Upper lobe of left lung (tissue), 6 donors: ENCODE measurements around the gene ABHD4. TPM values are rescaled to one million over a fixed set of nuclear protein-coding genes. Genes with fewer than 3 reads are reported as not detected.

ENCODE experiments used
- ATAC-seq, 2 donors: fragments of 200-7000 bp; cut with Tn5 transposase; one replicate each; pipeline ENCODE4 v1.9.1; 2022; ENCODE audit warnings: mild to moderate bottlenecking in 2 of 2, moderate library complexity in 2 of 2; ENCODE audit not compliant: low FRiP score in 2 of 2
- DNase-seq, 2 donors: peaks; one replicate each; pipeline ENCODE4 v3.0.0-alpha.2; 2019 to 2020
- H3K27ac ChIP-seq, 4 donors: fragments of 200-600 bp; sonication (generic); one replicate each; pipeline ENCODE4 v1.5.1; 2016 to 2019
- H3K27me3 ChIP-seq, 4 donors: fragments of 200-600 bp; sonication (generic); one replicate each; pipeline ENCODE4 v1.5.1; 2017 to 2019
- H3K36me3 ChIP-seq, 4 donors: fragments of 200-600 bp; sonication (generic); one replicate each; pipeline ENCODE4 v1.5.1; 2016 to 2019
- H3K4me1 ChIP-seq, 4 donors: fragments of 200-600 bp; sonication (generic); one replicate each; pipeline ENCODE4 v1.5.1; 2018 to 2019
- H3K4me3 ChIP-seq, 4 donors: fragments of 200-600 bp; sonication (generic); one replicate each; pipeline ENCODE4 v1.5.1; 2017 to 2019; ENCODE audit warnings: mild to moderate bottlenecking in 2 of 4, moderate library complexity in 1 of 4
- H3K9me3 ChIP-seq, 4 donors: fragments of 200-600 bp; sonication (generic); one replicate each; pipeline ENCODE4 v1.5.1; 2018 to 2019
- EP300 ChIP-seq, 4 donors: sonication (generic); formaldehyde crosslinking; IDR thresholded peaks; one replicate each; pipeline ENCODE4 v1.5.1; 2017; ENCODE audit warnings: antibody characterized with exemption in 4 of 4, control low read depth in 2 of 4
- POLR2A ChIP-seq, 4 donors: fragments of 450-650 bp; IDR thresholded peaks; one replicate each; pipeline ENCODE4 v1.5.1; 2016 to 2017; ENCODE audit warnings: antibody characterized with exemption in 4 of 4, mild to moderate bottlenecking in 2 of 4
- POLR2AphosphoS5 ChIP-seq, 2 donors: sonication (generic); formaldehyde crosslinking; IDR thresholded peaks; one replicate each; pipeline ENCODE4 v1.5.1; 2017; ENCODE audit warnings: antibody characterized with exemption in 2 of 2
- WGBS, 2 donors: methylation state at CpG; one replicate each; pipeline ENCODE4 v1.1.5; 2017 to 2018; 5-methylcytosine and 5-hydroxymethylcytosine counted together
- total RNA-seq, 6 donors: library from RNA; depleted of rRNA in 4 of 6; stranded (reverse); fragments of >200 nt in 4 of 6; gene quantifications; one replicate each; pipeline versions ENCODE4 v1.1.0 to v1.2.1, GENCODE V29; 2016 to 2021
- TF ChIP-seq, protein P1 (sequence below), 6 experiments: fragments of 450-650 bp in 4 of 6; fragments of 200-600 bp in 2 of 6; sonication (generic) in 2 of 6; IDR thresholded peaks; one replicate each; pipeline ENCODE4 v1.5.1; 2016 to 2019; ENCODE audit warnings: antibody characterized with exemption in 6 of 6
- donor health status: DM: no; HTN: no; CAD: no; lungs with moderate emphysema.
- donor health status: DM: no; HTN: yes; CAD: no; lungs with severe emphysema.

The ABHD4 gene
- total RNA-seq, 6 donors from 2014 or later, result 20.1 to 31.3 (median 26.1) TPM

DNA sequence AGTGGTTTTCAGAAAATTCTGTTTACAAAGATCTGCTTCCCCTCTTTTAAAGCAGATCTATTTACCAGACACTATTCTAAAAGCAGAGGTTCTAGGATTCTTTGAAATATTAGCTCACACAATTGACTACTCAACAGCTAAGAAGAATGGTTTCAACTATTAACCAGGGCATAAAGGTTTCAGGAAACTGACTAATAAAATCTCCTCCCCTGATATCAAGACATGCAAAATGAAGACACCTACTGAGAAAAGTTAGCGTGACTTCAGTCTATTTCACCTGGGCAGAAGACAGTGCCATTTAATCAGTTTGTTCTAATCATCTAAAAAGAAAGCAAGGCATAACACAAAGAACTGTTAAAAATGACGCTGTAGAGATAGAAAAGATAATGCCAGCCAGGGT is 31.3 kb upstream of the ABHD4 start:
- ATAC-seq (no peak), DNase-seq (no peak)
- WGBS, 2 donors, result 85 to 97% methylated on average over 2 of the region's 2 CpGs
- Histone ChIP-seq H3K4me1 (peaks cover 9 to 30% (median 20%) of the 10 kb centered on the region in 4 donors), H3K9me3 (no peaks in the 10 kb centered on the region), H3K36me3 (peaks cover 8 to 60% (median 15%) of the 10 kb centered on the region in 4 donors), H3K27ac (peak overlapping the region in 2 of 4 donors; percentile 33 to 46), H3K27me3 (no peaks in the 10 kb centered on the region), H3K4me3 (no peak overlapping the region)
- TF ChIP-seq EP300 (IDR thresholded peaks at IDR 0.05), result no peak
- TF ChIP-seq POLR2A (IDR thresholded peaks at IDR 0.05), result no peak
- no peak for TF ChIP-seq POLR2AphosphoS5 (IDR thresholded peaks at IDR 0.05)

DNA sequence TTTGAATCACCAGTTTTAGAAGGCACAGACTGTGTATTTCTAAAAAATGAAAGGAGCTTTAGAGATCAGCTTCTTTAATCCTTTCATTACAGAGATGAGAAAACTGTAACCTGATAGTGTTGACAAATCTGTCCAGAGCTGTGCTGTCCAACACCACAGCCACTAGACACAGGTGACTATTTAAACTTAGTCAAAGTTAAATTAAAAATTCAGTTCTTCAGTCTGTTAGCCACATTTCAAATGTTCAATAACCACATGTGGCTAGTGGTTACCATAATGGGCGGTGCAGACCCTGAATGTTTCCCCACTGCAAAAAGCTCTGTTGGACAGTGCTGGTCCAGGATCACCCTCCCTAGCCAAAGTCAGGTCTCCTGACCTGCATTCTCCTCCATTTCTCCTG is 30.7 kb upstream of the ABHD4 start:
- H3K27me3 ChIP-seq, result no peaks in the 10 kb centered on the region
- peak overlapping the region in 1 of 4 donors; percentile 46 for H3K27ac ChIP-seq
- 82 to 87% methylated on average over 1 of the region's 1 CpG for WGBS, 2 donors
- TF ChIP-seq, protein P1, sequence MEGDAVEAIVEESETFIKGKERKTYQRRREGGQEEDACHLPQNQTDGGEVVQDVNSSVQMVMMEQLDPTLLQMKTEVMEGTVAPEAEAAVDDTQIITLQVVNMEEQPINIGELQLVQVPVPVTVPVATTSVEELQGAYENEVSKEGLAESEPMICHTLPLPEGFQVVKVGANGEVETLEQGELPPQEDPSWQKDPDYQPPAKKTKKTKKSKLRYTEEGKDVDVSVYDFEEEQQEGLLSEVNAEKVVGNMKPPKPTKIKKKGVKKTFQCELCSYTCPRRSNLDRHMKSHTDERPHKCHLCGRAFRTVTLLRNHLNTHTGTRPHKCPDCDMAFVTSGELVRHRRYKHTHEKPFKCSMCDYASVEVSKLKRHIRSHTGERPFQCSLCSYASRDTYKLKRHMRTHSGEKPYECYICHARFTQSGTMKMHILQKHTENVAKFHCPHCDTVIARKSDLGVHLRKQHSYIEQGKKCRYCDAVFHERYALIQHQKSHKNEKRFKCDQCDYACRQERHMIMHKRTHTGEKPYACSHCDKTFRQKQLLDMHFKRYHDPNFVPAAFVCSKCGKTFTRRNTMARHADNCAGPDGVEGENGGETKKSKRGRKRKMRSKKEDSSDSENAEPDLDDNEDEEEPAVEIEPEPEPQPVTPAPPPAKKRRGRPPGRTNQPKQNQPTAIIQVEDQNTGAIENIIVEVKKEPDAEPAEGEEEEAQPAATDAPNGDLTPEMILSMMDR (IDR thresholded peaks at IDR 0.05), result no peak
- TF ChIP-seq POLR2A (IDR thresholded peaks at IDR 0.05) (no peak), EP300 (IDR thresholded peaks at IDR 0.05) (no peak), POLR2AphosphoS5 (IDR thresholded peaks at IDR 0.05) (no peak)
- peaks cover 9 to 66% (median 16%) of the 10 kb centered on the region in 4 donors for H3K36me3 ChIP-seq
- peaks cover 7 to 26% (median 14%) of the 10 kb centered on the region in 4 donors for H3K4me1 ChIP-seq
- H3K4me3 ChIP-seq, result no peak overlapping the region
- DNase-seq, result no peak
- H3K9me3 ChIP-seq, result no peaks in the 10 kb centered on the region
- ATAC-seq, result no peak

DNA sequence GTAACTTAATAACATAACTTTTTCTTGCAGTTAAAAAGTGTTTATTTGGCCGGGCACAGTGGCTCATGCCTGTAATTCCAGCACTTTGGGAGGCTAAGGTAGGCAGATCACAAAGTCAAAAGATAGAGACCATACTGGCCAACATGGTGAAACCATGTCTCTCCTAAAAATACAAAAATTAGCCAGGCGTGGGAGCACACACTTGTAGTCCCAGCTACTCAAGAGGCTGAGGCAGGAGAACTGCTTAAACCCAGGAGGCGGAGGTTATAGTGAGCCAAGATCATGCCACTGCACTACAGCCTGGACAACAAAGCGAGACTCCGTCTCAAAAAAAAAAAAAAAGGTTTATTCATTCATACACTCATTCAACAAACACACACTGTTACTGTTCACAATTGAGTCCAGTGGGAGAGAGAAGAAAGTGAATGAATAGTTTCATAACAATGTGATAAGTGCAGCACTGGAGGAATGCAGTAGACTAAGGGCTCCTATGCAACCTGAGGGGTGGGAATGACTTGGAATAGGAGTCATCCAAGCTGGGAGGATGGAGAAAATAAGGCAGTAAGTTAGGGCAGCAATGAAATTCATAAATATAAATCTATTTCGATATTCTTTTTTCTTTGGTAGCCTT is 28.9 kb upstream of the ABHD4 start:
- no peak for TF ChIP-seq EP300 (IDR thresholded peaks at IDR 0.05)
- TF ChIP-seq POLR2AphosphoS5 (IDR thresholded peaks at IDR 0.05), result no peak
- TF ChIP-seq, protein P1 (IDR thresholded peaks at IDR 0.05), result no peak
- TF ChIP-seq POLR2A (IDR thresholded peaks at IDR 0.05), result no peak
- H3K9me3 ChIP-seq, result no peaks in the 10 kb centered on the region
- no peak overlapping the region for H3K4me3 ChIP-seq
- ATAC-seq (no peak), DNase-seq (no peak)
- H3K27ac ChIP-seq, result peak overlapping the region in 2 of 4 donors; percentile 22 to 53
- H3K4me1 ChIP-seq, result peaks cover 7 to 21% (median 17%) of the 10 kb centered on the region in 4 donors
- no peaks in the 10 kb centered on the region for H3K27me3 ChIP-seq
- peaks cover 6 to 77% (median 19%) of the 10 kb centered on the region in 4 donors for H3K36me3 ChIP-seq
- 81 to 86% methylated on average over 6 of the region's 6 CpGs for WGBS, 2 donors

DNA sequence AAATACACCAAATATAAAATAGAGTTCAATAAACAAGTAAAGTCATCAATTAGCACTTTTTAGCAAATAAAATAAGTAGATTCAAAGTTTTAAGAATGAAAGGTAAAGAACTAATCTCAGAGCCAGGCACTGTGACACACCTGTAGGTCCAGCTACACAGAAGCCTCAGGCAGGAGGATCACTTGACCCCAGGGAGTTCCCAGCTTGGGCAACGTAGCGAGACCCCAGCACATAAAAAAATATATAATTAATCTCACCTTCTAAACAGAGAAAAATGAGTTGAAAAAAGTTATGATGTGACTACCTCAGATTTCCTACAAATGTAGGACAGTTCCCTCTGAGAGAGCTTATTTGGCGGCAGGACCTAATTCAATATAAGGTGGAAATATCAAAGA is 28.4 kb upstream of the ABHD4 start:
- no peak for DNase-seq
- TF ChIP-seq, protein P1 (IDR thresholded peaks at IDR 0.05), result no peak
- TF ChIP-seq POLR2AphosphoS5 (IDR thresholded peaks at IDR 0.05), result no peak
- no peak for TF ChIP-seq EP300 (IDR thresholded peaks at IDR 0.05)
- no peak for TF ChIP-seq POLR2A (IDR thresholded peaks at IDR 0.05)
- Histone ChIP-seq H3K4me3 (no peak overlapping the region), H3K36me3 (peaks cover 3 to 77% (median 16%) of the 10 kb centered on the region in 4 donors), H3K27me3 (no peaks in the 10 kb centered on the region), H3K4me1 (peaks cover 7 to 21% (median 17%) of the 10 kb centered on the region in 4 donors), H3K27ac (peak overlapping the region in 2 of 4 donors; percentile 22 to 41), H3K9me3 (no peaks in the 10 kb centered on the region)
- WGBS, 2 donors, result 60 to 68% methylated on average over 3 of the region's 3 CpGs
- no peak for ATAC-seq

DNA sequence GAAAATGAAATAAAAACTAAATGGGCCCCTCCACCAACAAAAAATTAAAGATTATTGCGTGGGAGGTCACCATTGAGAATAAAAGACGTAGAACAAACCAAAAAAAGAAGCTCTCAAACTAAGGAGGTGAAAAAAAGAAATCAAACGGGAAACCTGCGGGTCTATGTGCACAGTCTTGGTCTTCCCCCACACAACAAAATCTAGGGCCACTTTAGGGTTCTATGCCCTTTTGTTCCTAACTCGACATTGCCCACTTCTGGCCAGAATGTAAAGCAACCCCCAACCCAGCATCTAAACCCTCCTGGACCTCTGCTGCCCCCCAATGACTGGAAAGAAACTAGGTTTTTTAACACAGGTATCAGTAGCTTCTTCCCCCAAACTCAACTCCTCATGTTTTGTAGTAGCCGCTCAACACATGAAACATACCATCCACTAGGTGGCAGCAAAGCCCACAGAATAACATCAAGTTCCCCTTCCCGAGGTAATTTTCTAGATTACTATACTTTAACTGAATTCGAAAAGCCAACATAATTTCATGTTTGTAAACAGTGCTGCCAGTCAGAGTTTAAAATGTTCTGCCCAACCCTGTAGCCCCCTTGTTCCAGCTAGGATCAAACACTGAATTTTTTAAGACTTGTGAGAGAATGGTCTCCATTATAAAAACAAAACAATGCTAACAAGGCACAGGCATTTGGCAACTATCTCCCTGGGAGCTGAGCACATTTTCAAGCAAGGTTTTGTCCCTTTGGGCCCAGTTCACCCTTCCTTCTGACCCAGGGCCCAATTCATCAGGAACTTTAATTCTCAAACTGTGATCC is 27.8 kb upstream of the ABHD4 start:
- no peak overlapping the region for H3K4me3 ChIP-seq
- H3K36me3 ChIP-seq, result peaks cover 2 to 78% (median 16%) of the 10 kb centered on the region in 4 donors
- no peaks in the 10 kb centered on the region for H3K9me3 ChIP-seq
- TF ChIP-seq POLR2AphosphoS5 (IDR thresholded peaks at IDR 0.05), result no peak
- TF ChIP-seq, protein P1 (IDR thresholded peaks at IDR 0.05), result peak; percentile 64 to 96 (median 85)
- WGBS, 2 donors, result 21 to 28% methylated on average over 8 of the region's 8 CpGs
- peak; percentile 87 to 90 for ATAC-seq
- peak in 1 of 2 donors; percentile 76 for DNase-seq
- no peaks in the 10 kb centered on the region for H3K27me3 ChIP-seq
- H3K27ac ChIP-seq, result peak overlapping the region in 2 of 4 donors; percentile 12 to 58
- H3K4me1 ChIP-seq, result peaks cover 7 to 21% (median 15%) of the 10 kb centered on the region in 4 donors
